HepG2 (cell line): ENCODE results near the gene GREM1. TPM values are rescaled to one million over a fixed set of nuclear protein-coding genes. Genes with fewer than 3 reads are reported as not detected.

ENCODE experiments used
- KMT2A ChIP-seq: sonication (generic); formaldehyde crosslinking; IDR thresholded peaks from 2 replicates; pipeline ENCODE4 v1.4.0; 2020; ENCODE audit warnings: missing genetic modification reagents
- MXI1 ChIP-seq: IDR thresholded peaks from 3 replicates; pipeline ENCODE4 v1.6.1; 2012; ENCODE audit warnings: low read depth, low read length, inconsistent platforms, borderline replicate concordance
- PAXIP1 ChIP-seq: sonication (generic); formaldehyde crosslinking; conservative IDR thresholded peaks from 2 replicates; pipeline ENCODE4 v1.4.0; 2020; ENCODE audit warnings: mild to moderate bottlenecking, missing genetic modification reagents, moderate library complexity
- YY1 ChIP-seq: IDR thresholded peaks from 2 replicates; pipeline ENCODE4 v1.6.1; 2011; ENCODE audit warnings: low read length, low read depth, moderate library complexity, mild to moderate bottlenecking; ENCODE audit not compliant: insufficient read depth, insufficient replicate concordance
- ZFP37 ChIP-seq: sonication (generic); formaldehyde crosslinking; IDR thresholded peaks from 2 replicates; pipeline ENCODE4 v1.4.0; 2020; ENCODE audit warnings: missing genetic modification reagents, borderline replicate concordance
- ZMAT3 ChIP-seq: sonication (generic); formaldehyde crosslinking; conservative IDR thresholded peaks from 2 replicates; pipeline ENCODE4 v1.7.0; 2021; ENCODE audit warnings: missing genetic modification reagents
- ZNF142 ChIP-seq: sonication (generic); formaldehyde crosslinking; IDR thresholded peaks from 2 replicates; pipeline ENCODE4 v1.4.0; 2020; ENCODE audit warnings: missing genetic modification reagents
- ZNF256 ChIP-seq: sonication (generic); formaldehyde crosslinking; conservative IDR thresholded peaks from 2 replicates; pipeline ENCODE4 v1.4.0; 2020; ENCODE audit warnings: missing genetic modification reagents
- ZNF432 ChIP-seq: sonication (generic); formaldehyde crosslinking; IDR thresholded peaks from 2 replicates; pipeline ENCODE4 v1.5.0; 2020; ENCODE audit warnings: missing genetic modification reagents, mild to moderate bottlenecking, borderline replicate concordance
- ZNF512 ChIP-seq: sonication (generic); formaldehyde crosslinking; IDR thresholded peaks from 2 replicates; pipeline ENCODE4 v1.4.0; 2020; ENCODE audit warnings: mild to moderate bottlenecking, missing genetic modification reagents
- ZNF589 ChIP-seq: sonication (generic); formaldehyde crosslinking; conservative IDR thresholded peaks from 2 replicates; pipeline ENCODE4 v1.8.0; 2022; ENCODE audit warnings: mild to moderate bottlenecking, moderate library complexity, missing genetic modification reagents
- polyA plus RNA-seq, 8 experiments: library from polyadenylated mRNA; depleted of rRNA in 3 of 8; stranded (reverse) in 7 of 8; unstranded in 1 of 8; fragments of >200 nt; fragmentation: Illumina TruSeq in 4 of 8; extraction: Trizol in 4 of 8; gene quantifications; 2 replicates each; pipeline versions ENCODE4 v1.2.1 to v1.2.3, GENCODE V29; 2011 to 2016; ENCODE audit warnings: low read depth in 4 of 8, missing spikeins in 1 of 8, mixed read lengths in 1 of 8; ENCODE audit not compliant: insufficient read depth in 1 of 8
- total RNA-seq, 5 experiments: library from RNA; depleted of rRNA; stranded (reverse); fragments of >200 nt; fragmentation: Illumina TruSeq; extraction: Trizol; gene quantifications; 2 replicates each; pipeline ENCODE4 v1.2.3, GENCODE V29; 2016; ENCODE audit warnings: low read depth in 1 of 5
- TF ChIP-seq, protein P1 (sequence below): sonication (generic); formaldehyde crosslinking; IDR thresholded peaks from 2 replicates; pipeline ENCODE4 v1.5.1; 2020; ENCODE audit warnings: mild to moderate bottlenecking, missing genetic modification reagents, moderate library complexity

GREM1 gene
- total and polyA plus RNA-seq, 2 of the 13 experiments (the other 11 are each of a cell fraction or from before 2014, with no cell fraction given), result 0.02 to 0.08 TPM

DNA sequence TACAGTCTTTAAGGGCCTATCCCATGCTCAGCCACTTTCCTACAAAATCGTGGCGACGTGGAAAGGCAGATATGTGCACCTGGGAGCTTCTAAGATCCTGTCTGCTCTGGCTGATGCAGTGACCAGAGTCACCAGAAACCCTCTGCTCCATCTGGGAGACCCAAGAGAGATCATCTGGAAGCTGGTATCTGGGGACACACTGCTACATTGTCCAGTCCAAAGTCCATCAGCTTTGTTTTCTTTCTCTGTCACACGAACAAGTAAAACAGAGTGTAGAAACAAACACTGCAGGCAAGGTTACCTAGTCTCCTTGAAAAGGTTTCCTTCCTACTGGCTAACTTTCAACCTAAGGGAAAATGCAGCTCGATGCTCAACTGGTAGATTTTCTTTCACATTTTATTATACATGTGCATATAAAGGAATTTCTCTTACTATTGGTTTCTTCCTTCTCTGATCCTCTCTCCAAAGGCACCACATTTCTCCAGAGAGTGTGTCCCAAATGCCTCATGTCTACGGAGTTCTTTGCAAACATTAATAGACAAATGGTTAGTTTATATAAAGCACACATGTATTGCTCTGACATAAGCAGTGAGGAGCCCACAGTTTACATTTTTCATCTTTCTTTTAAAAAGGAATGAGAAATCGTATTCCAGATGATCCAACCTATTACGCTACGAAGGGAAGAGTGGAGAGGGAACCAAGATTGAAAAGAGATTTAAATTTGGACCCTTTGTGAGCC lies 8.3 kb upstream of the GREM1 start (continued):
- TF ChIP-seq ZNF142 (CRISPR knock-in tag), result no peak
- no peak for TF ChIP-seq ZNF256 (CRISPR knock-in tag)
- peak; percentile 71 for TF ChIP-seq PAXIP1 (CRISPR knock-in tag)
- TF ChIP-seq KMT2A (CRISPR knock-in tag), result no peak
- TF ChIP-seq ZMAT3 (CRISPR knock-in tag), result no peak
- TF ChIP-seq ZNF589 (CRISPR knock-in tag), result no peak
- TF ChIP-seq, protein P1, sequence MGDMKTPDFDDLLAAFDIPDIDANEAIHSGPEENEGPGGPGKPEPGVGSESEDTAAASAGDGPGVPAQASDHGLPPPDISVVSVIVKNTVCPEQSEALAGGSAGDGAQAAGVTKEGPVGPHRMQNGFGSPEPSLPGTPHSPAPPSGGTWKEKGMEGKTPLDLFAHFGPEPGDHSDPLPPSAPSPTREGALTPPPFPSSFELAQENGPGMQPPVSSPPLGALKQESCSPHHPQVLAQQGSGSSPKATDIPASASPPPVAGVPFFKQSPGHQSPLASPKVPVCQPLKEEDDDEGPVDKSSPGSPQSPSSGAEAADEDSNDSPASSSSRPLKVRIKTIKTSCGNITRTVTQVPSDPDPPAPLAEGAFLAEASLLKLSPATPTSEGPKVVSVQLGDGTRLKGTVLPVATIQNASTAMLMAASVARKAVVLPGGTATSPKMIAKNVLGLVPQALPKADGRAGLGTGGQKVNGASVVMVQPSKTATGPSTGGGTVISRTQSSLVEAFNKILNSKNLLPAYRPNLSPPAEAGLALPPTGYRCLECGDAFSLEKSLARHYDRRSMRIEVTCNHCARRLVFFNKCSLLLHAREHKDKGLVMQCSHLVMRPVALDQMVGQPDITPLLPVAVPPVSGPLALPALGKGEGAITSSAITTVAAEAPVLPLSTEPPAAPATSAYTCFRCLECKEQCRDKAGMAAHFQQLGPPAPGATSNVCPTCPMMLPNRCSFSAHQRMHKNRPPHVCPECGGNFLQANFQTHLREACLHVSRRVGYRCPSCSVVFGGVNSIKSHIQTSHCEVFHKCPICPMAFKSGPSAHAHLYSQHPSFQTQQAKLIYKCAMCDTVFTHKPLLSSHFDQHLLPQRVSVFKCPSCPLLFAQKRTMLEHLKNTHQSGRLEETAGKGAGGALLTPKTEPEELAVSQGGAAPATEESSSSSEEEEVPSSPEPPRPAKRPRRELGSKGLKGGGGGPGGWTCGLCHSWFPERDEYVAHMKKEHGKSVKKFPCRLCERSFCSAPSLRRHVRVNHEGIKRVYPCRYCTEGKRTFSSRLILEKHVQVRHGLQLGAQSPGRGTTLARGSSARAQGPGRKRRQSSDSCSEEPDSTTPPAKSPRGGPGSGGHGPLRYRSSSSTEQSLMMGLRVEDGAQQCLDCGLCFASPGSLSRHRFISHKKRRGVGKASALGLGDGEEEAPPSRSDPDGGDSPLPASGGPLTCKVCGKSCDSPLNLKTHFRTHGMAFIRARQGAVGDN (CRISPR knock-in tag), result no peak
- TF ChIP-seq ZNF432 (CRISPR knock-in tag), result no peak
- no peak for TF ChIP-seq YY1
- no peak for TF ChIP-seq MXI1
- no peak for TF ChIP-seq ZNF512 (CRISPR knock-in tag)
- TF ChIP-seq ZFP37 (CRISPR knock-in tag), result no peak
